H9 (cell line): ENCODE results near the gene LETMD1. TPM values are rescaled to one million over a fixed set of nuclear protein-coding genes. Genes with fewer than 3 reads are reported as not detected.
"Not testable (repeated sequence)": the region's sequence is repeated elsewhere in the genome, so short reads cannot be mapped to it uniquely, and the experiment has no call there.

Experiments used
- DNase-seq: peaks from one replicate; pipeline ENCODE4 v3.0.0-alpha.2; 2017
- H2AFZ ChIP-seq: one replicate; pipeline ENCODE4 v1.6.1; 2013; ENCODE audit warnings: mild to moderate bottlenecking, low read length, control low read depth, moderate library complexity
- H2AK5ac ChIP-seq: 2 replicates; pipeline ENCODE4 v1.6.1; 2013; ENCODE audit warnings: low read length, control low read depth, mixed read lengths; ENCODE audit not compliant: insufficient read length
- H2BK120ac ChIP-seq: one replicate; pipeline ENCODE4 v1.6.1; 2013; ENCODE audit warnings: low read depth, mild to moderate bottlenecking, low read length, control low read depth, inconsistent platforms; ENCODE audit not compliant: poor library complexity, severe bottlenecking
- H2BK12ac ChIP-seq: 2 replicates; pipeline ENCODE4 v1.6.1; 2013; ENCODE audit warnings: low read length, control low read depth, mixed read lengths, low read depth; ENCODE audit not compliant: insufficient read length
- H2BK15ac ChIP-seq: 2 replicates; pipeline ENCODE4 v1.6.1; 2013; ENCODE audit warnings: low read depth, low read length, control low read depth
- H2BK20ac ChIP-seq: one replicate; pipeline ENCODE4 v1.6.1; 2013; ENCODE audit warnings: low read depth, mild to moderate bottlenecking, low read length, control low read depth, inconsistent platforms; ENCODE audit not compliant: poor library complexity, severe bottlenecking
- H2BK5ac ChIP-seq: 2 replicates; pipeline ENCODE4 v1.6.1; 2013; ENCODE audit warnings: low read length, control low read depth, mixed read lengths; ENCODE audit not compliant: insufficient read length
- H3K14ac ChIP-seq: 2 replicates; pipeline ENCODE4 v1.6.1; 2013; ENCODE audit warnings: low read length, control low read depth; ENCODE audit not compliant: insufficient read depth
- H3K18ac ChIP-seq: 2 replicates; pipeline ENCODE4 v1.6.1; 2013; ENCODE audit warnings: low read depth, mild to moderate bottlenecking, mixed read lengths, low read length, control low read depth; ENCODE audit not compliant: insufficient read length
- H3K23ac ChIP-seq: 2 replicates; pipeline ENCODE4 v1.6.1; 2013; ENCODE audit warnings: low read length, control low read depth, mixed read lengths, low read depth; ENCODE audit not compliant: insufficient read length
- H3K23me2 ChIP-seq: 2 replicates; pipeline ENCODE4 v1.6.1; 2013; ENCODE audit warnings: low read depth, mild to moderate bottlenecking, mixed read lengths, low read length, control low read depth; ENCODE audit not compliant: insufficient read length, poor library complexity, severe bottlenecking
- H3K27ac ChIP-seq: 2 replicates; pipeline ENCODE4 v1.5.1; 2013; ENCODE audit warnings: low read length, control low read depth, mixed read lengths, low read depth; ENCODE audit not compliant: insufficient read length
- H3K27me3 ChIP-seq: 2 replicates; pipeline ENCODE4 v1.6.1; 2013; ENCODE audit warnings: low read length, control low read depth, inconsistent platforms; ENCODE audit not compliant: insufficient read depth
- H3K4ac ChIP-seq: 2 replicates; pipeline ENCODE4 v1.6.1; 2013; ENCODE audit warnings: low read depth, mild to moderate bottlenecking, control low read depth, inconsistent platforms, low read length, moderate library complexity
- H3K4me1 ChIP-seq: 2 replicates; pipeline ENCODE4 v1.6.1; 2013; ENCODE audit warnings: low read length, control low read depth, inconsistent platforms; ENCODE audit not compliant: insufficient read depth
- H3K4me2 ChIP-seq: 2 replicates; pipeline ENCODE4 v1.6.1; 2013; ENCODE audit warnings: low read length, control low read depth, mixed read lengths; ENCODE audit not compliant: insufficient read length, insufficient read depth
- H3K56ac ChIP-seq: 2 replicates; pipeline ENCODE4 v1.6.1; 2013; ENCODE audit warnings: low read depth, mild to moderate bottlenecking, mixed read lengths, low read length, control low read depth; ENCODE audit not compliant: insufficient read length
- H3K79me1 ChIP-seq: 2 replicates; pipeline ENCODE4 v1.6.1; 2013; ENCODE audit warnings: low read depth, mild to moderate bottlenecking, moderate library complexity, low read length, control low read depth, inconsistent platforms; ENCODE audit not compliant: insufficient read depth, poor library complexity, severe bottlenecking
- H3K79me2 ChIP-seq: 2 replicates; pipeline ENCODE4 v1.6.1; 2013; ENCODE audit warnings: low read length, control low read depth, inconsistent platforms; ENCODE audit not compliant: insufficient read depth
- H3K9ac ChIP-seq: 2 replicates; pipeline ENCODE4 v1.6.1; 2013; ENCODE audit warnings: low read length, control low read depth, mixed read lengths; ENCODE audit not compliant: insufficient read length; ENCODE audit errors: extremely low read depth
- H3K9me3 ChIP-seq: one replicate; pipeline ENCODE4 v1.6.1; 2013; ENCODE audit warnings: low read depth, low read length, inconsistent platforms; ENCODE audit not compliant: control insufficient read depth
- H3T11ph ChIP-seq: one replicate; pipeline ENCODE4 v1.6.1; 2013; ENCODE audit warnings: mild to moderate bottlenecking, low read length, control low read depth, inconsistent platforms
- H4K20me1 ChIP-seq: one replicate; pipeline ENCODE4 v1.6.1; 2013; ENCODE audit not compliant: control insufficient read depth, insufficient read length, insufficient read depth
- H4K5ac ChIP-seq: 2 replicates; pipeline ENCODE4 v1.6.1; 2013; ENCODE audit warnings: low read depth, mild to moderate bottlenecking, mixed read lengths, low read length, control low read depth; ENCODE audit not compliant: insufficient read length
- H4K8ac ChIP-seq: replicated peaks from 2 replicates; pipeline ENCODE4 v1.6.1; 2013; ENCODE audit warnings: low read length, control low read depth, mixed read lengths, low read depth; ENCODE audit not compliant: insufficient read length
- H4K91ac ChIP-seq: 2 replicates; pipeline ENCODE4 v1.6.1; 2013; ENCODE audit warnings: low read depth, mild to moderate bottlenecking, moderate library complexity, mixed read lengths, low read length, control low read depth; ENCODE audit not compliant: insufficient read length
- H3K27ac Mint-ChIP-seq, 3 experiments: 2 replicates in 2 of 3; 3 replicates in 1 of 3; pipeline ENCODE4 v1.8.0; 2020 to 2021; ENCODE audit warnings: mixed read lengths in 3 of 3, mild to moderate bottlenecking in 1 of 3, moderate library complexity in 1 of 3
- H3K27me3 Mint-ChIP-seq: 2 replicates; pipeline ENCODE4 v1.8.0; 2021; ENCODE audit warnings: low read depth, mild to moderate bottlenecking, moderate library complexity, mixed read lengths
- H3K36me3 Mint-ChIP-seq, 3 experiments: 2 replicates in 2 of 3; 3 replicates in 1 of 3; pipeline ENCODE4 v1.8.0; 2020 to 2021; ENCODE audit warnings: low read depth in 3 of 3, mixed read lengths in 3 of 3; ENCODE audit not compliant: insufficient read depth in 1 of 3
- H3K4me1 Mint-ChIP-seq, 2 experiments: 2 replicates each; pipeline ENCODE4 v1.8.0; 2020; ENCODE audit warnings: mixed read lengths in 2 of 2
- H3K4me3 Mint-ChIP-seq, 2 experiments: 2 replicates in 1 of 2; 3 replicates in 1 of 2; pipeline ENCODE4 v1.8.0; 2020 to 2021; ENCODE audit warnings: mild to moderate bottlenecking in 2 of 2, mixed read lengths in 2 of 2, moderate library complexity in 1 of 2
- H3K9me3 Mint-ChIP-seq, 2 experiments: 2 replicates in 1 of 2; 3 replicates in 1 of 2; pipeline ENCODE4 v1.8.0; 2020; ENCODE audit warnings: mild to moderate bottlenecking in 2 of 2, mixed read lengths in 2 of 2, moderate library complexity in 1 of 2
- WGBS: extraction: QIAGEN DNeasy Blood & Tissue Kit; methylation state at CpG from one replicate; pipeline ENCODE4 v1.1.7; 2013; ENCODE audit warnings: missing lambda C conversion rate, low lambda C conversion rate, mixed read lengths; ENCODE audit not compliant: insufficient read length; ENCODE audit errors: extremely low coverage; 5-methylcytosine and 5-hydroxymethylcytosine counted together
- total RNA-seq: library from RNA; stranded (reverse); gene quantifications from 2 replicates; pipeline ENCODE4 v1.2.1, GENCODE V29; 2021
- TF ChIP-seq, protein P1 (sequence below): fragments of 200-600 bp; sonication (generic); conservative IDR thresholded peaks from 3 replicates; pipeline ENCODE4 v1.8.0; 2021; ENCODE audit warnings: antibody characterized with exemption, mild to moderate bottlenecking

The LETMD1 gene
- total RNA-seq, 1 experiment from 2014 or later = 34.9 TPM

DNA sequence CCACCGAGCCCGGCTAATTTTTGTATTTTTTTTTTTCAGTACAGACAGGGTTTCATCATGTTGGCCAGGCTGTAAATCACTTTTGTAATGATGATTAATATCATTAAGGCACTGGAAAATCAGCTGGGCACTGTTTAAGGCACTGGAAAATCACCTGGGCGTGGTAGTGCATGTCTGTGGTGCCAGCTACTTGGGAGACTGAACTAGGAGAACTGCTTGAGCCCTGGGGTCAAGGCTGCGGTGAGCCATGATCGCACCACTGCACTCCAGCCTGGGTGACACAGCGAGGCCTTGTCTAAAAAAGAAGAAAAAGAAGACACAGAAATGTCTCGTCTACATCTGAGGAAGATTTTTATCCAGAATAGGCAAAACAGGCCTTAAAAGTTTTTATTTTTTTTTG is 34.7 kb upstream of the LETMD1 start:
- H4K20me1 ChIP-seq = no peaks in the 10 kb centered on the region
- no peak overlapping the region for H3K56ac ChIP-seq
- no peak overlapping the region for H4K8ac ChIP-seq
- no peak overlapping the region for H2BK20ac ChIP-seq
- H3K4me1 ChIP-seq = no peaks in the 10 kb centered on the region
- no peak overlapping the region for H3K4me2 ChIP-seq
- no peaks in the 10 kb centered on the region for H3K27me3 ChIP-seq
- no peaks in the 10 kb centered on the region for H3K23me2 ChIP-seq
- peaks cover 6% of the 10 kb centered on the region; the same call in 1 of the 2 replicates for H3K79me2 ChIP-seq
- no peak overlapping the region; the same call in 1 of the 2 replicates for H3K14ac ChIP-seq
- no peak overlapping the region for H4K91ac ChIP-seq
- no peaks in the 10 kb centered on the region for H3K9me3 ChIP-seq
- peaks cover 30 to 37% of the 10 kb centered on the region in 2 experiments for H3K4me1 Mint-ChIP-seq
- no CpG with 5 or more reads among the region's 7 CpGs for WGBS
- no peaks in the 10 kb centered on the region for H3K9me3 Mint-ChIP-seq
- no peak overlapping the region for H3T11ph ChIP-seq
- H3K27me3 Mint-ChIP-seq = no peaks in the 10 kb centered on the region
- no peak overlapping the region for H3K23ac ChIP-seq
- no peak overlapping the region for H2BK5ac ChIP-seq
- peaks cover 9% of the 10 kb centered on the region for H3K79me1 ChIP-seq
- no peak overlapping the region for H2AK5ac ChIP-seq
- no peak overlapping the region for H2AFZ ChIP-seq
- peaks cover 2 to 5% (median 4%) of the 10 kb centered on the region in 3 experiments; a peak in 5 of 7 replicates for H3K36me3 Mint-ChIP-seq
- no peak for DNase-seq
- H2BK12ac ChIP-seq = no peak overlapping the region
- H4K5ac ChIP-seq = no peak overlapping the region
- H2BK15ac ChIP-seq = no peak overlapping the region
- TF ChIP-seq, protein P1, sequence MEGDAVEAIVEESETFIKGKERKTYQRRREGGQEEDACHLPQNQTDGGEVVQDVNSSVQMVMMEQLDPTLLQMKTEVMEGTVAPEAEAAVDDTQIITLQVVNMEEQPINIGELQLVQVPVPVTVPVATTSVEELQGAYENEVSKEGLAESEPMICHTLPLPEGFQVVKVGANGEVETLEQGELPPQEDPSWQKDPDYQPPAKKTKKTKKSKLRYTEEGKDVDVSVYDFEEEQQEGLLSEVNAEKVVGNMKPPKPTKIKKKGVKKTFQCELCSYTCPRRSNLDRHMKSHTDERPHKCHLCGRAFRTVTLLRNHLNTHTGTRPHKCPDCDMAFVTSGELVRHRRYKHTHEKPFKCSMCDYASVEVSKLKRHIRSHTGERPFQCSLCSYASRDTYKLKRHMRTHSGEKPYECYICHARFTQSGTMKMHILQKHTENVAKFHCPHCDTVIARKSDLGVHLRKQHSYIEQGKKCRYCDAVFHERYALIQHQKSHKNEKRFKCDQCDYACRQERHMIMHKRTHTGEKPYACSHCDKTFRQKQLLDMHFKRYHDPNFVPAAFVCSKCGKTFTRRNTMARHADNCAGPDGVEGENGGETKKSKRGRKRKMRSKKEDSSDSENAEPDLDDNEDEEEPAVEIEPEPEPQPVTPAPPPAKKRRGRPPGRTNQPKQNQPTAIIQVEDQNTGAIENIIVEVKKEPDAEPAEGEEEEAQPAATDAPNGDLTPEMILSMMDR = no peak
- H3K4me3 Mint-ChIP-seq = no peak overlapping the region
- H3K9ac ChIP-seq = no peak overlapping the region
- H3K27ac Mint-ChIP-seq = peak overlapping the region in 1 of 3 experiments; percentile 73; a peak in 1 of 7 replicates
- H3K18ac ChIP-seq = no peak overlapping the region
- H3K4ac ChIP-seq = no peak overlapping the region
- H3K27ac ChIP-seq = no peak overlapping the region
- H2BK120ac ChIP-seq = no peak overlapping the region

DNA sequence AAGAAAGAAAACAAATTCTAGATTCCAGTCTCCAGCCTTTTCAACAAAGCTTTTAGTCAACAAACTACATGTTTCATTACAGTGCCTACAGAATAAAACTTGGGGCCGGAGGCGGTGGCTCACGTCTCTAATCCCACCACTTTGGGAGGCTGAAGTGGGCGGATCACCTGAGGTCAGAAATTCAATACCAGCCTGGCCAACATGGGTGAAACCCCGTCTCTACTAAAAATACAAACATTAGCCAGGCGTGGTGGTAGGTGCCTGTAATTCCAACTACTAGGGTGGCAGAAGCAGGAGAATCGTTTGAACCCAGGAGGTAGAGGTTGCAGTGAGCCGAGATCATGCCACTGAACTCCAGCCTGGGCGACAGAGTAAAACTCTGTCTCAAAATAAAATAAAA is 33.7 kb upstream of the LETMD1 start:
- not testable (repeated sequence) for H2BK20ac ChIP-seq, H3K4me2 ChIP-seq, H3K23me2 ChIP-seq, H3K27me3 ChIP-seq, H3K4me1 ChIP-seq, H3T11ph ChIP-seq, H2AK5ac ChIP-seq, H3K79me2 ChIP-seq, H3K9me3 ChIP-seq, H3K4ac ChIP-seq, H3K27ac ChIP-seq, H3K4me3 Mint-ChIP-seq, H3K18ac ChIP-seq, H2BK120ac ChIP-seq, H3K27me3 Mint-ChIP-seq, H2BK15ac ChIP-seq, H4K20me1 ChIP-seq, H3K9me3 Mint-ChIP-seq, H3K56ac ChIP-seq, DNase-seq, H2BK12ac ChIP-seq, H4K8ac ChIP-seq, H3K23ac ChIP-seq, H4K91ac ChIP-seq, H4K5ac ChIP-seq, H2AFZ ChIP-seq, H3K36me3 Mint-ChIP-seq, H3K14ac ChIP-seq, H3K9ac ChIP-seq, H2BK5ac ChIP-seq
- H3K4me1 Mint-ChIP-seq = peaks cover 22 to 28% of the 10 kb centered on the region in 2 experiments
- peak overlapping the region in 1 of 3 experiments; percentile 68; a peak in 1 of 7 replicates for H3K27ac Mint-ChIP-seq
- H3K79me1 ChIP-seq = peaks cover 10% of the 10 kb centered on the region
- no CpG with 5 or more reads among the region's 9 CpGs for WGBS
